Activated CD8-positive, alpha-beta memory T cell treated with anti-CD3 and anti-CD28 coated beads for 24 hours (primary cell): Measurements from ENCODE around the gene BPGM.
"Not testable (repeated sequence)": the region's sequence is repeated elsewhere in the genome, so short reads cannot be mapped to it uniquely, and the experiment has no call there.

Experiments
- DNase-seq: peaks from one replicate; pipeline ENCODE4 v3.0.0-alpha.2; 2020

Gene BPGM

DNA sequence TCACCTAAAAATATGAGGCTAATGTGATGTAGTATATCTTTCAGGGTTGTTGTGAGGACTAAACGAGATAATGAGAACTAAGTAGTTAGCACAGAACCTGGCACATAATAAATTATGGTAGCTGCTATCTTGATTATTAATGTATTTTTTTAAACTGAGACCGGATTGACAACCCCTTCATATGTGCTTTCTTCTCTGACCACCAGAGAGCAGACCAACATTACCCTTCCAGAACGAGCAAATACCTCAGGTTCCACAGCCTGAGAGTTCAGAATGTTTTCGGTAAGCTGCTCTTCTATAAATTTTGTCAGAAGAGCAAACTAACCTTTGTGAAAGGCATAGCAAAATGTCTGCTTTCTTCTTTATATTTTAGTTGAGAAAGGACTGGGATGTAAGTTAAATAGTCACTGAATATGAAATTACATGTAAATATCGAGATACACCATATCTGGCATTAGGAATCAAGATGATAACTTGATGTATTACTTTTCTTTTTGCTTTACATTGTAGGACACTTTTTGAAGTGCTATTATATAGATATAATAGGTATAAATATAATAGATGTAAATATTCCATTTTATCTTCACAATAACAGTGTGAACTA, 13.6 kb upstream of the BPGM start:
- no peak for DNase-seq

DNA sequence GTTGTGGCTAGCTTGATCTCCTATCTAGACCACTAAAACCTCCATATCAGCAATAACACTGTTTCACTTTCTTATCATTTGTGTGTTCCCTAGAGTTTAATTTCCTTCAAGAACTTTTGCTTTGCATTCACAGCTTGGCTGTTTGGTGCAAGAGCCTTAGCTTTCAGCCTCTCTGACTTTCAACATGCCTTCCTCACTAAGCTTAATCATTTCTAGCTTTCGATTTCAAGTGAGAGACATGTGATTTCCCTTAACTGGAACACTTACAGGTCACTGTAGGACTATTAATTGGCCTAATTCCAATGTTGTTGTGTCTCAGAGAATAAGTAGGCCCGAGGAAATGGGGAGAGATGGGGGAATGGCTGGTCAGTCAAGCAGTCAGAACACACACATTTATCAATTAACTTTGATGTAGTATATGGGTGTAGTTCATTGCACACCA, 10.6 kb upstream of the BPGM start:
- no peak for DNase-seq

DNA sequence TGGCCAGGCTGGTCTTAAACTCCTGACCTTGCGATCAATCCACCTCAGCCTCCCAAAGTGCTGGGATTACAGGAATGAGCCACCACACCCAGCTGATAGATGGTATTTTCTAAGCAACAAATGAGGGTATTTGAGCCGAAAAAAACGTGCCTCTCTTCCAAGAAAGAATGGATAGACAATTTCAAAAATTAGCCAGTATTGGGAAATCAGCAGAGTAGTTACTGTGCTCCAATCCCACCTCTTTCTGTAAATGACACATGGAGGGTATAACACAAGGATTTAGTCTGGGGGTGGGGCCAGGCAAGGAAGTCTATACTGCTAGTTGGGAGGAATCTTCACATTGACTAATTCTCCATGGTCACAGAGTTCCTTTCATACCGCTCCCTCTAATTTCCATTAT, 9.2 kb upstream of the BPGM start:
- no peak for DNase-seq

DNA sequence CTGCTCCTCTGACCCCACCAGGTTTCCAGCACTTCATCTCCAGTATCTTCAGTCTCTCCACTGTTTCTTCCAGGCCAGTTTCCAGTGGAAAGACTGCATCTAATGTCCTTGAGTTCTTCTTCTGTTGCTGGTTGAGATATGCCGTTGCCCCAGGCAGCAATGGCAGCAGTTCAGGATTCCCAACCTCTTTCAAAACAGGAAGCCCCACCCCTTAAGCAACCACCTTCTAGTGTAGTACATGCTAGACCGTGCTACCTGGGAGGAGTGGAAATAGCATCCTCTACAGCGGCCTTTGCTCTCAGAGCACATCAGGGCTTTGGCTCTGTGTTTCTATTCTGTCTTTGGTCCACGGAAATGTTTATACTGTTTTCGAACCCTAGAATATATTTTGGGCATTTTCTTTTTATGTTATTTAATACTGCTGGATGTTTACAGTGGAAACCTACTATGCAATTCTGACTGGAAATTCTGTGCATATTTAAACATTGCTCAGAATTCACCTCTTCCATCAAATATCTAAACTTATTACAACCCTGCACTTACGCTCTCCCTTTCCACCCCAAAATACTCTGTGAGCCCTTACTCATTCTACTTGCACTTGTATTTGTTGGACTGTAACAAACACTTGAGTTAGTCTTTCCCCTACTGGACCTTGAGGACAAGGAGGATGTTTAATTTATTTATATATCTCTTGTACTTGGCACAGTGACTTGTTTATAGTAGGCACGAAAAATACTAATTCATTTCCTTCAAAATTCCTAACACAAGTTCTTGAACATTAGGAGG, 8.5 kb upstream of the BPGM start:
- DNase-seq = no peak

DNA sequence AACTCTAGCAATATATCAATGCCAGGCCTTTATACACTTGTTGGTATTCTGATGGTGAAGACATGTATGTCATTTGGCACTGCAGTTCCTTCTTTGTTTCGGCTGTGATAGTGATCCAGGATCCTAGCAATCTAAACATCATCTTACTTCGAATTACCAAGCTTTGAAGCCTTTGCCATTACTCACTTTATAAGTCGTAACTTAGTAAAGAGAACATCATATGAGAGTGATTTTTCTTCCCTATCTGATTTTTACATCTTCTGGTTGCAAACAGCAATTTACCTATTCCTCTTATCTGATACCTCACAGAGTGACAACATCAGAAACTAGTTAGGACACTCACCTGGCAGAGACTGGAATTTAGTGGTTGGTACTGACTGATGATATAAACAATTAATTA, 7.6 kb upstream of the BPGM start:
- no peak for DNase-seq

DNA sequence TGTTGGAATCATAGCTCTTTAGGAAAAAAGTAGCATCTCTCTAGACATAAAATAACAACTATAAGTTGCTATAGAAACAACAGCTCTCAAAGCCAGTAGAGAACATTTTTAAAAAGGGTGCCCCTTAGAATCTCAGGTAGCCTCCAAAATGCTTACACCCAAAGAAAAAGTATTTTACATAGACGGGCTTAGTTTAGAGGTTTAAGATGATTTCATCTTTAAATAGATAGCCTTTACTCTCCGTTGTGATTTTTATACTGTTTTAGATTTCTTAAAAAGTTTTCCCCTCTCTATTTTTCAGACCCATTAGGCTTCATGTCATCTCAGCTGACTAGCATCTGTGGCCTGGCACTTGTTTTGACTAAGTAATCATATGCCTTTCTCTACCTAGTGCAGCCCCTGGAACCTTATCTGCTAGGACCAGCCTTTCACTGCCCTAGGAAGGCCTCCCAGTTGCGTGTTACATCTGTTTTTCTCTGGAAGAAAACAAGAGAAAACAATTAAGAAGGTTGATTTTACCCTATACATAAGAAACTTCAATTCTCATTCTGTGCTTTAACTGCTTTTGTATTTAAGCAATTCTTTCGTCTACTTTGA, 6.9 kb upstream of the BPGM start:
- no peak for DNase-seq

DNA sequence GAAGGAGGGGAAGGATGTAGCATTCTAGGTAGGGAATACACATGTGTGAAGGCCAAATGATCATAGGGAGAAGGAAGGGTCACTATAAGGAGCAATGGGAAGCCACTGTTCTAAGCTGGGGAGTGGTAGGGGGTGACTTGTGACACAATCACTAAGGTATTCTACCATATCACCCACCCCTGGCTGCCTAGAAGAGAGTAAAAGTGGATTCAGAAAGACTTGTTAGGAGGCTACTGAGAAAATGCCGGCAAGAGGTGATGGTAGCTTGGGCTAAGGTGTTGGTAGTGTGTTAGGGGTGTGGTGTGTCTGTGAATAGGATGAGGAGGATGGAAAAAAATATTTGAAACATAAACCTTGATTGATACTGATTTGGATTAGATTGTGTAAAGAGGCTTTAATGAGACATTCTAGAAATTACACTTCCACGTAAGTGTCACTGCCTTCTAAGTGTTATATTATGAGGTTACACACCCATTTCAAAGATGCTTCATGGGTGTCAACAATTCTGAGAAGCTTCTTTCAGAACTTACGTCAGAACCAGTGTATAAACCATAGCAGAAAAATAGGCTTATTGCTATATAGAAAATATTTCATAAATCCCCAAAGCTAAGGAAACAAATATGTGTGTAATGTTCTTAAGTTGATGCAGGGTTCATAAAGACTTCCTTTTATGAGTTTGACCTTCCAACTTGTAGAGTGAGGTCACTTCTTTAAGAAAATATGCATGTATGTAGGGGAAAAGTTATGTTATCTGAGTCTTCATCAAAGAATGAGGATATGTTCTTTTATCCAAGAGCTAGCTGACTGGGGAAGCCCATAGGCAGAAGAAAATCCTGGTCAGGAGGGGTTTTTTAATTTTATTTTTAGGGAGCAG, 5.6 kb upstream of the BPGM start:
- DNase-seq = no peak

DNA sequence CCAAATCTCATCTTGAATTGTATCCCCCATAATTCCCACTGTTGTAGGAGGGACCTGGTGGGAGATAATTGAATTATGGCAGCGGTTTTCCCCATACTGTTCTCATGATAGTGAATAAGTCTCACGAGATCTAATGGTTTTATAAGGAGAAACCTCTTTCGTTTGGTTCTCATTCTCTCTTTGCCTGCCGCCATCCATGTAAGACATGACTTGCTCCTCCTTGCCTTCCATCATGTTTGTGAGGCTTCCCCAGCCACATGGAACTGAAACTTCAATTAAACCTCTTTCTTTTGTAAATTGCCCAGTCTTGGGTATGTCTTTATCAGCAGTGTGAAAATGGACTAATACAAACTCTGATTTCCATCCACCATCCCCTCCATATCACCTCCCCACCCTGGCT, 4.7 kb upstream of the BPGM start:
- DNase-seq = not testable (repeated sequence)

DNA sequence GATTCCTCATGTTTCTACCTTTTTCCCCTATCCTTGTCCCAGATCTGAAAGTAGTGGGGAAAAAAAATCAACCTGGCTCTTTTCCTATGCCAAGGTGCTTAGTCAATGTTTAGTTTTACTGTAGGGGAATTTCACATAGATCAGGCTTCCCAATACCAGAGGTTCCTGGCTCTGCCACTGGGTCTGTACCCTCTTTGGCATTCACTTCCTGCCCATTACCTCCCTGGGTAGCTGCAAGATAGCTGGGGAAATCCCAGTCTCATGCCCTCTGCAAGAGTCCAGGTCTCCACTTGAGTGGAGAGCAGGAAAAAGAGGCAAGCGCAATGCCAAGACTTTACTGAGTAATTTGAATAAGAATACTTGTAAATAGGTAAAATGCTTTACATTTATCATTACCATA, 3.5 kb upstream of the BPGM start:
- DNase-seq = no peak

DNA sequence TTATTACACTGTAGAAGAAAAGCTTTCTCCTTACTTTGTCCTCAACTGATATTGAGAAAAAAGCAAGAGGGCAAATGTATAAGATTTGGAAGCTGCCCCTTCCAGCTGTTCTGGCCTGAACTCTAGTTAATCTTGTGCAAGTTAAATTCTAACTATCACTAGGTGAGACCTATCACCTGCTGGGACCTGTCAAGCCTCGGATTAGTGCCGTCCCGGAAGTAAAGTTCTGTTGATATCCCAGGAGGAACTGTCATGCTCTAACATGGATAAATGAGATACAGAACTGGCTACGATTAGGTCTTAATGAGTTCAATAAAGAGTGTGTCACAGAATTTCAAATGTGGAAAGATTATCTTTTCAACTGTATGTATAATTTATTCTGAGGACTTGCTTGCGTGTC, 1.2 kb upstream of the BPGM start:
- DNase-seq = no peak

DNA sequence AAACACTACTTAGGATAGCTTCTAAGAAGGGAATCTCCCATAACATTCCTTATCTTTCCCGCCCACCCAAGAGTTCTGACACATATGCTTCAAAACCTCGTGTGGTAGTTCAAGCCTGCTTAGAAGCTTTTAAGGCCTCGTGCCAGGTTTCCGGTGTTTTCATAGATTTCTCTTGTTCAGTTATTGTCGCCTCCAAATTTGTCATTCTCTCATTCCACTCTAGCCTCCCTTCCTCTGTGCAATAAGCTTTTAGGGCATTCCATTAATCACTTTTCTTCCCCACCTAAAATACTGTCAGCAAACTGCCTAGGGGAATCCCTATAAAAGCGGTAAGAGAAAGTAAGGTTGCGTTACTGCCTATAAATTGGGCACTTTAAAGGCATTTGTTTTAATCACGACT, 718 bp upstream of the BPGM start:
- no peak for DNase-seq

DNA sequence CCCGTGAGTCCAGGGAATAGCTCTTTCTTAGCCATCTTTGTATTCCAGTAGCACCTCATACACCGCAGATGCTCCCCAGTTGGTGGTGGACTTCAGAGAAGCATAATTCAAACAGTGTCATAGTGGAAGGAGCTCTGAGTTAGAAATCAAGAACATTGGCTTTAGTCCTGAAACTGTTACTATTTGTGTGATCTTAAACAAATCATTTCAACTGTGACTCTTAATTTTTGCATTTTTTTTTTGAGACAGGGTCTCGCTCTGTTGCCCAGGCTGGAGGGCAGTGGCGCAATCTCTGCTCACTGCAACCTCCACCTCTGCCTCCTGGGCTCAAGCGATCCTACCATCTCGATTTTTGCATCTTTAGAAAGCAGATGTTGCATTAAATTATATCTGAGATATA, 1.8 kb downstream of the BPGM start:
- DNase-seq = no peak

DNA sequence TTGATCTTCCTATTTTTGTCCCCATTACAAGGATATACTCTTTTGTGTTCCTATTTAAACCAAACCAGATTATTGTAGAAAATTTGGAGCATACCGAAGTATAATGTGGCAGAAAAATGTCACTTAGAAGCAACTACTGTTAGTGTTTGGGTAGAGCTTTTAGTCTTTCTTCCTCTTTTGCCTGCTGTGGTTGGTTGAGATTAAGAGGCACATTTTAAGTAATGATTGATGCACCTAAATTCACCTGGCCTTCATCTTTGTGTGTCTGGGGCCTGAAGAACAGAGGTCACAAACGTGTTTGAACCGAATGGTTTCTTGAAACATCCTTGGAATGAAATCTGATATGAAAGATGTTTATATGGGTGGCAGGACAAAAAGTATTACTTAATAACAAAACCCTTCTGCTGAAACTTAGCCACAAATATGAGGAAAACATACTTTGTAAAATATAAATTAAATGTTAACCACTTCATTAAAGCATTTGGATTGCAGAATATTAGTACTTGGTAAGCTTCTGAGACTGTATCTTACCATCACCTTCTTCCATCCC, 2.6 kb downstream of the BPGM start:
- DNase-seq = no peak

DNA sequence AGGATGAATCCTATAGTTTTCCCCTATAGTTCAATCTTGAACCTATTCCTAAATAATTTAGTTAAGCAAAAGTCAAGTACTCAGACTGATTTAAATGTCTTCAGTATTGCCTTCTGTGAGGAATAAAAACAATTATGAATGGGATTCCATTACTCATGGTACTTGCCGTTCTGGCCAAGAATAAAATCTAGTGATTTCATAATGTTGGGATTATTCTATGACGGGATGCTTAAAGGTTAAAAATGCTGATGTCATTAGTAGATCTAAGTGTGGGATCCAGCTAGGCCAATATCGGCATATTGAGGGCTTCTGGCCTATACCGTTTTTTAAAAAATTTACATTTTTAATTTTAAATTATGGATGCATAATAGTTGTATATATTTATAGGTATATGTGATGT, 5.3 kb downstream of the BPGM start:
- no peak for DNase-seq

DNA sequence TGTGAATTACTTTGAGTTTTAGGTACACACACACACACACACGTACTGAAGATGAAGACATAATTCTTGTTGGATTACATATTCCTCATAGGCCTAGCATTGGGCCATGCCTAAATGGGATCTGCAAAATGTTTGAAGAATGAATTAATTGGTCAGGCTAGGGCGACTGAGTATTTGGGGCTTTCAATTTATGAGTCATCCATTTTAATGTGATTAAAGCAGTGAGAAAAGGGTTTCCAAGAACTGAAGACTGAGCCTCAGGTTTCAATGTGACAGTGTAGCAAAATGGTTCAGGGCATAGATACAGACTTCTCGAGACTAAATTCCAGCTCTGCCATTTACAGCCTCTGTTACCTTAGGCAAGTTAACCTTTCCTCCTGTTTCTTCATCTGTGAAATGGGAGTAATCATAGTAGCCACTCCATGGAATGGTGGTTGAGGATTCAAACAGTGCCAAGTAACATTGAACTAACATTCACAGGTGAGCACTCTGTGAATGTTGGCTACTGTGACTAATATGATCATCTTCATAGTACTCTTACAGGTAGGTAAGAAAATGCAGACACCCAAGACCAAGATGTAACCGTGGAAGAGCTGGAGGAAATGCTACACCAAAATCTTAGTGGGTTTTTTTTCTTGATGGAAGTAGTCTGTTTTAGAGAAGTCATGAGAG, 7.6 kb downstream of the BPGM start:
- DNase-seq = no peak

DNA sequence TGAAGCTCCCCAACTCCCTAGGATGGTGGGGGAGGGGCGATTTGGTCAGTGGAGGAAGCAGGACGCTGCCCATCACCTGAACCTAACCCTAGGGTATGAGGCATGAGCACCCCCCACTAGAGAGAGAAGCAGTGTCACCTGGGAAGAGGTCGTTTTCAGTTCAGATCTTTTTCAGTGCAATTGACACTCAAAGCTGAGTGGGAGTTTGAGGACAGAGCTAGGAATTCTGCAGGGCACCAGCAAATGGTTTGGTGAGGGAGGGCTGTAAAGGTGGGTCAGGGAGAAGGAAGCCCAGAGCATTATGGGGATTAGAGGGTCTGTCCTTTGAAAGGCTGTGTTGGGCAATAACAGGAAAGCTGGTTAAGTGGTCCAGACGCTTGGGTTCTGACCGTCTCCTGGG, 10.9 kb downstream of the BPGM start:
- no peak for DNase-seq

DNA sequence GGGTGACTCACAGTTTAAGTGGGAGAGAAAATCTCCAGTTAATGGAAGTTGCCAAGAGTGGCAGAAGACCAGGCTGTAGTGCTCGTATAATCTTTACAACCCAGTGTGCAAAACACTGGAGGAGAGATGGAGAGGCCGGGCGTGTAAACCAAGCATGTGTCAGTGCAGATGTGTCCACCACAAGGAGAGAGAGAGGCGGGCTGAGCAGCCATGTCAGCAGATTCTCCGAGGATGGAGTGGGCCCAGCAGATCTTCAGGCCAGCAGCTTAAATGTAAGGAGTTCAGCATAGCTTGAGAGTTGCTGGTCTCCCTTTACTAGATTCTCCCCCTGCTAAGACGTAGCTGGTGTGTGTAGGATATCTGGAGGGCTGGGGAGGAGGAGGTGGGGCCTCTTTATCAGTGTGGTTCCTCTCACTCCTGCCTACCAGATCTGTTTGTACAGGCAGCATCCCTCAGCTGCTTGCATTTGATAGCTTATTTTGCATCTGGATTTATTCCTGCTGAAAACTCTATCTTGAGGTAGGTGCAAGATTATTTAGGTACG, 13.7 kb downstream of the BPGM start:
- DNase-seq = no peak

DNA sequence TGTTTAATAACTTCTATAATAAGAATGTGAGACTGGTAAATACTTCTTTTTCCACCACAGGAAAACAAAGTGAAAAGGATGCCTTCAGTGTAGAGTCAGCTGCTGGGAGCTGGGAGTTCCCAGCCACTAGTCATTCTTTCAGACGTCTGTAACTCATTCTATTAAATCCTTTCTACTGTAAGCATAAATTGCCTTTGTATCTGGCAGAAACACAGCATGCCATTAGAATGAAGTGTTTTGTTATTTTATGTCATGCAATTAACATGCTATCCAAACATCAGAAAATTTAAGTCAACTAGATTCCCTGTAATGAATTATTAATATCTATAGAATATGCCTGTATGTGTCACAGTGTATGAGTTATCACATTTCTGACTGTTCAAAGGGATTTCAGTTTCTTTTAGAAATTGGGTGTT, 14.3 kb downstream of the BPGM start:
- no peak for DNase-seq

DNA sequence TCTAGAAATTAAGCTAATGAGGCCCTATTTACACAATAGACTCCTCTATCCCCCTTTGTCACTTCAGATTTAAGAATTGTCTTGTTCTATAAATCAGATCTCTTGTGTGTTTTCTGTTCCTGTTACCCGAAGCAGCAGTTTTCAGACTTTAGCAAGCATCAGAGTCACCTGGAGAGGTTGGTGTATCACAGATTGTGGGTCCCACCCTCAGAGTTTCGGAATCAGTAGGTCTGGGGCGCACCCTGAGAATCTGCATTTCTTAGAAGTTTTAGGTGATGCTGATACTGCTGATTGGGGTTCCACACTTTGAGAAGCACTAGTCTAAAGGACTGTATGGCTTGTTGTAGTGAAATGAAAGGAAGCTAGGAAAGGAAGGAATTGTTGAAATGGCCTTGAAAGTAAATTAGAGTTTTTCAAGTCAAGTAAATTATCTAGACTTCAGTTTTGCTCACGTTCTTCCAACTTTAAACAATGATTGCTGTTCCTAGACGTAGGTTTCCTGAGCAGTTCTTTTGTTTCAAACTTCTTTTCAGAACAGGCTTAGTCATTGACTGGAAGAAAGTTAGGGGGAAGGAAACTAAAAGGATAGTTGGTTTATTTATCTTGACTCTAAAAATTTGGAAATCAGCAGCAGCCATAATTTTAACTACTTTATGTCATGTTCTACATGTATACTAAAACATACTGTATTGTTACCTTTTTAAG, 15.7 kb downstream of the BPGM start:
- no peak for DNase-seq

DNA sequence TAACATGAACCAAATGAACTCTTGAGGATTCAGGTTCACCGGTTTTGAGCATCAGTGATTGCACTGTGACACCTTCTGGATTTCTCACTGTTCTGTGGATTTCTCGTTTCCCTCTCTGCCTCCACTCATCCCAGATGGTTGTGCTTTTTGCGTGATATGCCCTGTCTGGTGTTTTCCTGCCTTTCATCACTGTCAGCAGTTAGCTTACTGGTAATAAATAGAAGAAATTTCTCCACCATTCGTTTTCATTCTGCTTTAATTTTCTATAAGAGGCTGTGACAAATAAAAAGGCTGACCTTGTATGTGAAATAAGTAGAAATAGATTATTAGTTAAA, 16.2 kb downstream of the BPGM start:
- DNase-seq = no peak

DNA sequence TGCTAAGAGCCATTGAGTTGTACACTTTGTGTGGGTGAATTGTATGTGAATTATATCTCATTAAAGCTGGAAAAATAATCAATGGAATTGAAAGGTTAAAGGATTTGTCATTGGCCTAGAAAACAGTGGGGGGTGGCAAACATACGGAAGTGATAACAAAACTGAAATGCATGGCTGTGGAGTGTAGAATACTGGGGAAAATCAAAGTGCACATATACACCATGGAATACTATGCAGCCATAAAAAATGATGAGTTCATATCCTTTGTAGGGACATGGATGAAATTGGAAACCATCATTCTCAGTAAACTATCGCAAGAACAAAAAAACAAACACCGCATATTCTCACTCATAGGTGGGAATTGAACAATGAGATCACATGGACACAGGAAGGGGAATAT, 18.4 kb downstream of the BPGM start:
- not testable (repeated sequence) for DNase-seq

DNA sequence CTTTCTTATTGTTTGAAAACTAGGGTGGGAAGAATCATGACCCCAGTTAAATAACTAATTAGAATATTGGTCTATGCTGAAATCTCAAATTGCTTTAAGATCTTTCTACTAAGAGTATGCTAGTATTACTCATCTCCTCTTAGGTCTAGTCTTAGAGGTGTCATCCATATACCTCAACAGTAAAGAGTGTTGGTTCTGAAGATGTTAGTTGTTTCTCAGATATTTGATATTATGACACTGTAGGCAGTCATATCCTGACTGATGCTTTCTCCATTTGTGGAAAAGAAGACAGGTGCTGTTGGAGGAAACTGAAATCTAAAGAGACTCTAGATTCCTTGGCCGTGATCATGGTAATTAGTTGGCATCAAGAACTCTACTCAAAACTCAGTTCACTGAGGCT, 21.2 kb downstream of the BPGM start:
- no peak for DNase-seq
